A549 (cell line): ENCODE data around the gene ADIRF.
"Not testable (repeated sequence)": the region's sequence is repeated elsewhere in the genome, so short reads cannot be mapped to it uniquely, and the experiment has no call there.

Experiments
- ESRRA ChIP-seq: fragments of 150-350 bp; IDR thresholded peaks from 2 replicates; pipeline ENCODE4 v1.6.1; 2014; ENCODE audit warnings: mild to moderate bottlenecking, low read length, borderline replicate concordance
- GATA3 ChIP-seq: IDR thresholded peaks from 2 replicates; pipeline ENCODE4 v1.6.1; 2012; ENCODE audit warnings: borderline replicate concordance
- HEYL ChIP-seq: fragments of 250-450 bp; sonication (Bioruptor Pico); IDR thresholded peaks from 2 replicates; pipeline ENCODE4 v1.8.0; 2021; ENCODE audit warnings: mild to moderate bottlenecking, moderate library complexity
- ZC3H11A ChIP-seq: fragments of 450-650 bp; IDR thresholded peaks from 2 replicates; pipeline ENCODE4 v1.6.1; 2014; ENCODE audit warnings: antibody characterized with exemption, mild to moderate bottlenecking
- ZSCAN20 ChIP-seq: fragments of 250-450 bp; sonication (Bioruptor Pico); IDR thresholded peaks from 2 replicates; pipeline ENCODE4 v1.8.0; 2022; ENCODE audit warnings: mild to moderate bottlenecking, moderate library complexity
- TF ChIP-seq, protein P1 (sequence below): fragments of 250-450 bp; sonication (Bioruptor Pico); IDR thresholded peaks from 2 replicates; pipeline ENCODE4 v1.5.0; 2021; ENCODE audit warnings: mild to moderate bottlenecking, moderate library complexity, borderline replicate concordance
- TF ChIP-seq, protein P2 (sequence below): fragments of >200 bp; sonication (Bioruptor Twin); formaldehyde crosslinking; IDR thresholded peaks from 3 replicates; pipeline ENCODE4 v1.5.1; 2016

- TF ChIP-seq, protein P1, sequence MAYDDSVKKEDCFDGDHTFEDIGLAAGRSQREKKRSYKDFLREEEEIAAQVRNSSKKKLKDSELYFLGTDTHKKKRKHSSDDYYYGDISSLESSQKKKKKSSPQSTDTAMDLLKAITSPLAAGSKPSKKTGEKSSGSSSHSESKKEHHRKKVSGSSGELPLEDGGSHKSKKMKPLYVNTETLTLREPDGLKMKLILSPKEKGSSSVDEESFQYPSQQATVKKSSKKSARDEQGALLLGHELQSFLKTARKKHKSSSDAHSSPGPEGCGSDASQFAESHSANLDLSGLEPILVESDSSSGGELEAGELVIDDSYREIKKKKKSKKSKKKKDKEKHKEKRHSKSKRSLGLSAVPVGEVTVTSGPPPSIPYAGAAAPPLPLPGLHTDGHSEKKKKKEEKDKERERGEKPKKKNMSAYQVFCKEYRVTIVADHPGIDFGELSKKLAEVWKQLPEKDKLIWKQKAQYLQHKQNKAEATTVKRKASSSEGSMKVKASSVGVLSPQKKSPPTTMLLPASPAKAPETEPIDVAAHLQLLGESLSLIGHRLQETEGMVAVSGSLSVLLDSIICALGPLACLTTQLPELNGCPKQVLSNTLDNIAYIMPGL (CRISPR knock-in tag): not testable (repeated sequence)
- TF ChIP-seq ZSCAN20 (CRISPR knock-in tag); HEYL (CRISPR knock-in tag); ESRRA; GATA3; ZC3H11A: not testable (repeated sequence)
- TF ChIP-seq, protein P2, sequence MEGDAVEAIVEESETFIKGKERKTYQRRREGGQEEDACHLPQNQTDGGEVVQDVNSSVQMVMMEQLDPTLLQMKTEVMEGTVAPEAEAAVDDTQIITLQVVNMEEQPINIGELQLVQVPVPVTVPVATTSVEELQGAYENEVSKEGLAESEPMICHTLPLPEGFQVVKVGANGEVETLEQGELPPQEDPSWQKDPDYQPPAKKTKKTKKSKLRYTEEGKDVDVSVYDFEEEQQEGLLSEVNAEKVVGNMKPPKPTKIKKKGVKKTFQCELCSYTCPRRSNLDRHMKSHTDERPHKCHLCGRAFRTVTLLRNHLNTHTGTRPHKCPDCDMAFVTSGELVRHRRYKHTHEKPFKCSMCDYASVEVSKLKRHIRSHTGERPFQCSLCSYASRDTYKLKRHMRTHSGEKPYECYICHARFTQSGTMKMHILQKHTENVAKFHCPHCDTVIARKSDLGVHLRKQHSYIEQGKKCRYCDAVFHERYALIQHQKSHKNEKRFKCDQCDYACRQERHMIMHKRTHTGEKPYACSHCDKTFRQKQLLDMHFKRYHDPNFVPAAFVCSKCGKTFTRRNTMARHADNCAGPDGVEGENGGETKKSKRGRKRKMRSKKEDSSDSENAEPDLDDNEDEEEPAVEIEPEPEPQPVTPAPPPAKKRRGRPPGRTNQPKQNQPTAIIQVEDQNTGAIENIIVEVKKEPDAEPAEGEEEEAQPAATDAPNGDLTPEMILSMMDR: not testable (repeated sequence)
Measured at GRCh38 chr10:86991362-86991761, 23.1 kb downstream of the ADIRF start.
